Kidney epithelial cell (primary cell): ENCODE measurements around the gene PTPRQ. TPM values are rescaled to one million over a fixed set of nuclear protein-coding genes. Genes with fewer than 3 reads are reported as not detected.

Experiments used
- DNase-seq: peaks from one replicate; pipeline ENCODE4 v3.0.0-alpha.2; 2010; ENCODE audit warnings: low read depth
- H3K27me3 ChIP-seq: 2 replicates; pipeline ENCODE4 v1.6.0; 2011; ENCODE audit warnings: low read length; ENCODE audit not compliant: control insufficient read depth, insufficient read depth
- H3K36me3 ChIP-seq: 2 replicates; pipeline ENCODE4 v1.5.1; 2011; ENCODE audit warnings: low read length; ENCODE audit not compliant: control insufficient read depth, insufficient read depth
- H3K4me3 ChIP-seq: 2 replicates; pipeline ENCODE4 v1.5.1; 2011; ENCODE audit warnings: low read depth, mild to moderate bottlenecking, control low read depth, low read length
- CTCF ChIP-seq: IDR thresholded peaks from 2 replicates; pipeline ENCODE4 v1.5.1; 2011; ENCODE audit warnings: mild to moderate bottlenecking, moderate library complexity, low read length, control low read depth, inconsistent platforms; ENCODE audit not compliant: insufficient read depth, poor library complexity, severe bottlenecking
- total RNA-seq: library from RNA; depleted of rRNA; stranded (reverse); fragments of >200 nt; gene quantifications from 2 replicates; pipeline ENCODE4 v1.2.3, GENCODE V29; 2015

PTPRQ gene
- total RNA-seq, 1 donor from 2014 or later, result under 0.01 TPM

- Histone ChIP-seq H3K27me3 (no peaks in the 10 kb centered on the region), H3K36me3 (no peaks in the 10 kb centered on the region), H3K4me3 (no peak overlapping the region)
- TF ChIP-seq CTCF, result no peak
- DNase-seq, result no peak
Observed at GRCh38 chr12:80692114-80692513, 248.1 kb downstream of the PTPRQ start.

- Histone ChIP-seq H3K4me3 (no peak overlapping the region), H3K36me3 (no peaks in the 10 kb centered on the region), H3K27me3 (no peaks in the 10 kb centered on the region)
- DNase-seq, result no peak
- TF ChIP-seq CTCF, result no peak
Observed at GRCh38 chr12:80697270-80697887, 253.3 kb downstream of the PTPRQ start.

GRCh38 chr12:80698256-80698655, 254.2 kb downstream of the PTPRQ start:
- Histone ChIP-seq H3K36me3 (no peaks in the 10 kb centered on the region), H3K27me3 (no peaks in the 10 kb centered on the region), H3K4me3 (no peak overlapping the region)
- DNase-seq, result no peak
- TF ChIP-seq CTCF, result no peak

- Histone ChIP-seq H3K27me3 (no peaks in the 10 kb centered on the region), H3K36me3 (no peaks in the 10 kb centered on the region), H3K4me3 (no peak overlapping the region)
- TF ChIP-seq CTCF, result no peak
- no peak for DNase-seq
Observed at GRCh38 chr12:80698847-80699542, 255.0 kb downstream of the PTPRQ start.

- no peak for TF ChIP-seq CTCF
- Histone ChIP-seq H3K36me3 (no peaks in the 10 kb centered on the region), H3K27me3 (no peaks in the 10 kb centered on the region), H3K4me3 (no peak overlapping the region)
- DNase-seq, result no peak
Observed at GRCh38 chr12:80700327-80700726, 256.3 kb downstream of the PTPRQ start.

GRCh38 chr12:80701388-80701787, 257.4 kb downstream of the PTPRQ start:
- DNase-seq, result no peak
- TF ChIP-seq CTCF, result no peak
- Histone ChIP-seq H3K4me3 (no peak overlapping the region), H3K27me3 (no peaks in the 10 kb centered on the region), H3K36me3 (no peaks in the 10 kb centered on the region)
